GM18858 (cell line): ENCODE data around the gene TNFRSF8.

Experiments used
- ATAC-seq: cut with Tn5 transposase; IDR thresholded peaks from one replicate; pipeline ENCODE4 v1.9.1; 2021; ENCODE audit not compliant: unreplicated experiment

TNFRSF8 gene

DNA sequence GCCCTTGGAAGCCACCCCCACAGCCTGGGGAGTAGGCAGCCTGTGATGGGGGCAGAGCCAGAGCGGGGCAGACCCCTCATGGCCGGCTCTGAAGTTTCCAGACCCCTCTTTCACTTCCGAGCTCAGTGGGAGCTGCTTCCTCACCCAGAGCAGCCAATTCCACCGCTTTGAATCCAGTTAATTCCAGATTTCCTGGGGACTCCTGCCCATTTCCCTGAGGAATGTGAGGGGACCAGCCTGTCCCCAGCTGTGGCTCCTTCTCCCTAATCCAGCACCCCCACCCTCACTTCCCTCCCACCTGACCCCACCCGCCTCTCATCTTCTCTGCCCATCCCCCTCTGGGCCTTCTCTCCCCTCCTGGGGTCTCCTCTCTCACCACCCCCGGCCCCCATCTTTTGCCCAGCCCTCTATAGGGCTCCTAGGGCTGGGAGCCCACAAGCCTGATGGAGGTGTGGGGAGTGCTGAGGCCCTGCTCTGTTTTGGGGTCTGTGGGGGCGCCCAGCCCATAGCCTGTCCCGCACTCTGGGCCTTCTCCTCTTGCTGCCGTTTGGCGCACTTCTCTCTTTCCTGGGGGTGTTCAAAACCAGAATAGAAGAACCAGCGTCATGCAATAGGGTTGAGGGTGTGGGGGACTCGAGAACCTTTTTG, 77.5 kb downstream of the TNFRSF8 start:
- ATAC-seq = no peak

DNA sequence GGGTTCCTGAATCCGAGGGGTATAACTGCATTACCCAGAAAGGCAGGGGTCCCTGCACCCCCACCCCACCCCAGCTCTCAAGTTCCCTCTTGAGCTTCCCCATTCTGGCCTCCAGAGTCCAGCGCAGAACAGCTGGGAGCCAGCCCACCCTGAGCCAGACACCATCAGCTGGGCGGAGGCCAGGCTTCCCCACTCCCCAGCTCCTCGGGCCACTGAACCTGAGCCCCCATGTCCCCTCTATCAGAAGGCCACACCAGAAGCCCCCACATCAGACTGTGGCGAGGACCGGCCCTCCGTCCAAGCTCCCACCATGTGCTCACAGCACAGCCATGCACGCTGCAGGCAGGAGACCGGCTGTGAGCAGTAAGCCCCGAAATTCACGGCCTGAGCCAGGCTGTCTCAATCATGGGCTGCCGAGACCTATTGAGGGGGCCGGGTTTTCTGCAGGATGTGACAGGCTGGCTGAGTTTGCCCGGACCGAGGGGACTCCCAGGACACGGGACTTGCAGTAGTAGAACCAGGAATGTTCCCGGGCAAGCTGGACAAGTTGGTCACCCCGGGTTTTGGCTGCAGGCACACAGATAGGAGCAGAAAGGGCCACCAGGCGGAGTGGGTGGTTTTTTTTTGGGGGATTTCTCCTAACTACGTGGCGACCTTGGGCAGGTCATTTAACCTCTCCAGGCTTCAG, 78.2 kb downstream of the TNFRSF8 start:
- ATAC-seq = no peak

DNA sequence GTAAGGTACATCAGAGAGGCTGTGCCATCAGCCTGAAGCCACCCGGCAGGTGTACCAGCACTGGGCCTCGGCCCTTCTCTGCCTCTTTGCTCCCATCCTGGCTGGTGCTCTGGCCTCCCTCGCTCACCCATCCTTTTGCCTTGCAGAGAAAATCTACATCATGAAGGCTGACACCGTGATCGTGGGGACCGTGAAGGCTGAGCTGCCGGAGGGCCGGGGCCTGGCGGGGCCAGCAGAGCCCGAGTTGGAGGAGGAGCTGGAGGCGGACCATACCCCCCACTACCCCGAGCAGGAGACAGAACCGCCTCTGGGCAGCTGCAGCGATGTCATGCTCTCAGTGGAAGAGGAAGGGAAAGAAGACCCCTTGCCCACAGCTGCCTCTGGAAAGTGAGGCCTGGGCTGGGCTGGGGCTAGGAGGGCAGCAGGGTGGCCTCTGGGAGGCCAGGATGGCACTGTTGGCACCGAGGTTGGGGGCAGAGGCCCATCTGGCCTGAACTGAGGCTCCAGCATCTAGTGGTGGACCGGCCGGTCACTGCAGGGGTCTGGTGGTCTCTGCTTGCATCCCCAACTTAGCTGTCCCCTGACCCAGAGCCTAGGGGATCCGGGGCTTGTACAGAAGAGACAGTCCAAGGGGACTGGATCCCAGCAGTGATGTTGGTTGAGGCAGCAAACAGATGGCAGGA, 79.2 kb downstream of the TNFRSF8 start:
- ATAC-seq = no peak

DNA sequence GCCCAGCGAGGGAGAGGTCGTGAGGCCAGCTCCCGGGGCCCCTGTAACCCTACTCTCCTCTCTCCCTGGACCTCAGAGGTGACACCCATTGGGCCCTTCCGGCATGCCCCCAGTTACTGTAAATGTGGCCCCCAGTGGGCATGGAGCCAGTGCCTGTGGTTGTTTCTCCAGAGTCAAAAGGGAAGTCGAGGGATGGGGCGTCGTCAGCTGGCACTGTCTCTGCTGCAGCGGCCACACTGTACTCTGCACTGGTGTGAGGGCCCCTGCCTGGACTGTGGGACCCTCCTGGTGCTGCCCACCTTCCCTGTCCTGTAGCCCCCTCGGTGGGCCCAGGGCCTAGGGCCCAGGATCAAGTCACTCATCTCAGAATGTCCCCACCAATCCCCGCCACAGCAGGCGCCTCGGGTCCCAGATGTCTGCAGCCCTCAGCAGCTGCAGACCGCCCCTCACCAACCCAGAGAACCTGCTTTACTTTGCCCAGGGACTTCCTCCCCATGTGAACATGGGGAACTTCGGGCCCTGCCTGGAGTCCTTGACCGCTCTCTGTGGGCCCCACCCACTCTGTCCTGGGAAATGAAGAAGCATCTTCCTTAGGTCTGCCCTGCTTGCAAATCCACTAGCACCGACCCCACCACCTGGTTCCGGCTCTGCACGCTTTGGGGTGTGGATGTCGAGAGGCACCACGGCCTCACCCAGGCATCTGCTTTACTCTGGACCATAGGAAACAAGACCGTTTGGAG, 80.0 kb downstream of the TNFRSF8 start:
- no peak for ATAC-seq

GRCh38 chr1:12143631-12144155, 80.6 kb downstream of the TNFRSF8 start:
- no peak for ATAC-seq

DNA sequence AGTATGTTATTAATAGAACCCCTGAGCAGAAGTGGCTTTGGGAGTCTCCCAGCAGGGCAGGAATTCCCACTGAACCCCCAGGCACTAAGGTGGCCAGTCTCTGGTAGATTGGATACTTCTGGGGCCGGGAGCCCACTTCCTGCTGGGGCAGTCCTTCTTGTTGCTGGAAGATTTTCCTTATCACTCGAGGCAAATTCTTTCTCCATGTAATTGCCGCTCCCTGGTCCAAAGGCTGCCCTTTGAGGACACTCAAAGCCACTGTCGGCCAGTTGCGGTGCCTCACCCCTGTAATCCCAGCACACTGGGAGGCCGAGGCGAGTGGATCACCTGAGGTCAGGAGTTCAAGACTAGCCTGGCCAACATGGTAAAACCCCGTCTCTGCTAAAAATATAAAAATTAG, 81.1 kb downstream of the TNFRSF8 start:
- no peak for ATAC-seq

DNA sequence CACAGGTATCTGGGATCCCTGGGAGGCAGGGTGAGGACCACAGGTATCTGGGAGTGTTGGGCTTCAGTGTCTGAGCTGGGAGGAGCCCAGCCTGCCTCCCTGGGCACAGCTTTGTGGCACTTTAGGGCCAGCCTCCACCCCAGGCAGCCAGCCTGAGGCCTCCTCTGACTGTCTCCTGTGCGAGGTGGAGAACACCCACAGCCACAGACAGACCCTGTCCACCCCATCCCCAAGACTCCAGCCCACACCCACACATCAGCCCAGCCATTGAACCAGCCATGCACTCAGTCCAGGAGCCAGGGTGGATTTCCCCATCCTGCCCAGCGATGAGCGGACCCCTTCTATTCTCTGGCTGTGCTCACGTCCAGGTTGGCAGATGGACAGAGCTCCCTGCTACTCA, 81.9 kb downstream of the TNFRSF8 start:
- ATAC-seq = no peak

DNA sequence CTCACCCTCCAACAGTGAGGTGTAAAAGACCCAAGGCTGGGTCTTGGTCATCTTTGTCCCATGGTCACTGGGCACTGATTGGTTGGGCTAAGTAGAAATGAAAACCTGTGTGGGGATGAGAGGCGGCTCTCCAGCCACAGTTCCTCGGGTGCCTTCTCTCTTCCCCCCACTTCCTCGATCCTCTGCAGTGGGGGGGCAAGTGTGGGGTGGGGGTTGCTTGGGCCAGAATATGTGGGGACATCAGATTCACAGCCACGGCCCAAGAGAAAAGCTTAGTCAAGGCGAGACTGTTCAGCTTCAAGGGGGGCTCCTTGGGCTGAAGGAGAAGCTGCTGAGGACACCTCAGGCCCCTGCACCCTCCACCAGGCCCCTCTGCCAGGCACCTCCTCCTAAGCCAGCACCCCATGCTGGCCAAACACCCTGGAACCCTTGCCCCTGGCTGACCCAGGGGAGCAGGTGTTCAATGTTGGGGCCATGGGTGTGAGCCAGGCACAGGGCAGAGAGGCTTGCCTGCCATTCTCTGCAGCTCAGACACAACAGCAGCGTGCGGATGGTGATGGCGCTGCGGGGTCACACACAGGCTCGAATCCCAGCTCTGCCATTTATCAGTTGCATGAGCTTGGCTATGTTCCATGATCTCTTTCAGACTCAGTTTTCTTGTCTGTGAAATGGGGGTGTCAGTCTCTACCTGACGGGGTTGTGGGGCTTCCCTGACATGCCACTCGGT, 82.7 kb downstream of the TNFRSF8 start:
- no peak for ATAC-seq

DNA sequence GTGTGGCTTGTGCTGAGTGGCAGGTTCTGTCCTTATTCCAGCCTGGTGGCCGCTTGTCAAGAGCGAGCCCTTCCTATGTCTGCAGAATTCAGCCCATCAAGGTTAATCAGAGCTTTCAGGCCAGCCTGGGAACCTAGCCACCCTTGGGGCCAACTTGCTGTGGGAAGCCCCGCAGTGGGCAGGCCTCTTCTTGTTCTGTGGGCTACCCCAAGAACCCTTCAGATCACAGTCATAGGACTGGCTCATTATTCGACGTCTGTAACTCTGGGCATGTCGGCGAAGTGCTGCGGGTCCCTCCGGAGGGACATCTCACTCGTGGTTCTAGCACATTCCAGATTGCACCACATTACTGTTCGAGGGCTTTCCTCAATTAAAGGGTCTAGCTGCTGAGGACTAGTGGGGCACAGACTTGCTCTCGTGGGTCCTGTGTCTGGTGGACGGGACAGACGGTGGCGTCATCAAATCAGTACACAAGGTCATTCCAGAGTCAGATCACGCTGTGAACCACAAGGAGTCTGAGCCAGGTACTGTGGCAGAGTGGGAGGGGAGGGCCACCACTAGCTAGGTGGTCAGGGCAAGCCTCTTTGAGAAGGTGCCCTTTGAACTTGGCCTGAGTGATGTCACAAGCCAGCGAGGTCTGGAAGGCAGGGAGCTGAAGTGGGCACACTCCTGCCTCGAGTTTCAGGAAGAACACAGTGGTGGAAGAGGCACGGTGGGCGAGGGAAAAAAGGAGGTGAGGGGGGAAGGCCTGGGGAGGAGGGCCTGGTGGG, 83.4 kb downstream of the TNFRSF8 start:
- no peak for ATAC-seq

GRCh38 chr1:12147201-12147701, 84.1 kb downstream of the TNFRSF8 start:
- ATAC-seq = no peak

DNA sequence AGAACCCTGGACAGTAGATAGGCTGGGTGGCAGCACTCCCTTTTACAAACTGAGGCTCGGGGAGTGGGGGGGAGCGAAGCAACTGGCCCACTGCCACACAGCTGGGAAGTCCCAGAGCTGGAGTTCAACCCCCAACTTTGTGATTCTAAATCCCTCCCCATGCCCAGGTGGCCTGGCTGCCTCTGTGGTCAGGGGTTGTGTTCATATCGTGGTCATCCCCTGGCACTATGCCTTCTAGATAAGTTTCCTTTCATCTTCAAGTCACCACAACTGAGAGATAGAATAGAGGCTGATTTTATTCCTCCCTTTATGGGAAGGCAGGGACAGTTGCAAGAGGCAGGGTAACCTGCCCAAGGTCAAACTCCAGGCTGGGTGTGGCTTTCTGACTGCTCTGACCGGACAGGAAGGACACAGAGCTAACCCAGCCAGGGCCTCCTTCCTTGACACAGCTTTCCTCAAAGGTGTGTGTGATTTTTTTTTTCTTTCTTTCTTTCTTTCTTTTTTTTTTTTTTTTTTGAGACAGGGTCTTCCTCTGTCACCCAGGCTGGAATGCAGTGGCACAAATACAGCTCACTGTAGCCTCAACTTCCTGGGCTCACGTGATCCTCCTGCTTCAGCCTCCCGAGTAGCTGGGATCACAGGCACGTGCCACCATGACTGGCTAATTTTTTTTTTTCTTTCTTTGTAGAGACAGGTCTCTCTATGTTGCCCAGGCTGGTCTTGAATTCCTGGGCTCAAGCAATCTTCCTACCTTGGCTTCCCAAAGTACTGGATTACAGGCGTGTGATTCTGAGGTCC, 85.3 kb downstream of the TNFRSF8 start:
- no peak for ATAC-seq

- ATAC-seq = no peak
Measured at GRCh38 chr1:12148958-12149790, 86.1 kb downstream of the TNFRSF8 start.

DNA sequence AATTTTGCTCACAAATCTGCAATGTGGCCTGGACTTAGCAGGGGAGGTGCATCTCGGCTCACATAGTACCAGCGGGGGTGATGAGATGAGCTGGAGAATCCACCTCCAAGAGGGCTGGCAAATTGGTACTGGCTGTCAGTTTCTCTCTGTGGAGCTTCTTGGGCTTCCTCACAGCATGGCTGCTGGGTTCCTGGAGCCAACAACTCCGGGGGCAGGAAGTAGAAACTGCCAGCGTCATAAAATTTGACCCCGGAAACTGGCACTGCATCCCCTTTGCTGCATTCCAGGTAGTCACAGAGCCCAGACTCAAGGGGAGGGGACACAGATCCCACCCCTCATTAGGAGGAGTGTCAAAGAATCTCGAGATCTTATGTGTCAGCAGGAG, 86.7 kb downstream of the TNFRSF8 start:
- no peak for ATAC-seq

GRCh38 chr1:12150456-12151200, 87.5 kb downstream of the TNFRSF8 start:
- no peak for ATAC-seq

GRCh38 chr1:12151465-12151864, 88.4 kb downstream of the TNFRSF8 start:
- no peak for ATAC-seq

DNA sequence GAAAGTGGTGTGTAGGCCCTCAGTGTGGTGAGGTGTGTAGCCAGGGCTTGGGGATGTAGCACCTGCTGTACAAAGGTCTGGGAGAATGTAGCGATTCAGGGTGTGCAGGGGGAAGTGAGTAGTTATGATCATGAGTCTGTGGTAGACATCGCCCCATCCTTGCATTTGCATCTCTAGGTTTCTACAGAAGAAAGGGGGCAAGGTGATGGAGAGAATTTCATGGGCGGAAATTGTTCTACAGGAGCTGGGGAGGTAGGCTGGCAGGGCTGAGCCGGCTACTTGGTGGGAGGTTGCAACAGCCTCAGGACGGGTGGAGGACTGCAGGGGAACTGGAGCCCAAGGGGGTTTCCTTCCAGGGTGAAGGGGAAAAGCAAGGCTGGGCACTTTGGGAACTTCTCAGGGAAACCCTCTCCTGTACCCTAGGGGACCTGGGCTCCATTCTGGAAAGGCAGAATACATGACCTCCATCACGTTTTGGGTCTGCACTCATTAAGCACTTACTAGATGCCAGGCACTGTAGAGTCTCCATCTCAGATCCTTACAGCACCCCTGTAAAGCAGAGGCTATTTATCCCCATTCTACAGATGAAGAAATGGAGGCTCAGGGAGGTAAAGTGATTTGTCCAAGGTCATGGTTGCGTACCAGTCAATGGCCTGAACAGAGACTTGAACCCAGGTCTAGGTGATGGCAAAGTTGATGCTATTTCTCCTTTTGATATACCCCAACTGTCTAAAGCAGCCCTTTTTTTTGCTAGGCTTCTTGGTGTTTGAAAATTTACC, 89.2 kb downstream of the TNFRSF8 start:
- ATAC-seq = peak; percentile 55
